ENCODE results near the gene TRMT13.

DNA sequence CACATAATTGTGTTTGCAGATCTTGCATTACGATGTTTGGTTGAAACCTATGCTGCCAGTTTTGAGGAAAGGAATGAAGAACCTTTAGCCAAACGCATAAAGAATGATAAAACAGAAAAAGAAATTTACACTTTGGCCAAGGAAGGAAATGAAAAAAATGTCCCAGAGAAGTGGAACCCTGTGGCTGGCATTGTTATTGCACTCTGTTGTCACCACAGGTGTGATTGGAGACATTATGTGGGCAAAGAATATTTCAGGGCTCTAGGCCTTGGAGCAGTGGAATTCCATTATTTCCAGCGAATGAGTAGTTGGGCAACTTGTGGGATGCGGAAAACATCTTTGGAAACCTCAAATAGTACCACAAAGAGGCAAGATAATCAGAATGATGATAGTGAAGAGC, 14.9 kb downstream of the TRMT13 start:
- TF ChIP-seq, protein P1, sequence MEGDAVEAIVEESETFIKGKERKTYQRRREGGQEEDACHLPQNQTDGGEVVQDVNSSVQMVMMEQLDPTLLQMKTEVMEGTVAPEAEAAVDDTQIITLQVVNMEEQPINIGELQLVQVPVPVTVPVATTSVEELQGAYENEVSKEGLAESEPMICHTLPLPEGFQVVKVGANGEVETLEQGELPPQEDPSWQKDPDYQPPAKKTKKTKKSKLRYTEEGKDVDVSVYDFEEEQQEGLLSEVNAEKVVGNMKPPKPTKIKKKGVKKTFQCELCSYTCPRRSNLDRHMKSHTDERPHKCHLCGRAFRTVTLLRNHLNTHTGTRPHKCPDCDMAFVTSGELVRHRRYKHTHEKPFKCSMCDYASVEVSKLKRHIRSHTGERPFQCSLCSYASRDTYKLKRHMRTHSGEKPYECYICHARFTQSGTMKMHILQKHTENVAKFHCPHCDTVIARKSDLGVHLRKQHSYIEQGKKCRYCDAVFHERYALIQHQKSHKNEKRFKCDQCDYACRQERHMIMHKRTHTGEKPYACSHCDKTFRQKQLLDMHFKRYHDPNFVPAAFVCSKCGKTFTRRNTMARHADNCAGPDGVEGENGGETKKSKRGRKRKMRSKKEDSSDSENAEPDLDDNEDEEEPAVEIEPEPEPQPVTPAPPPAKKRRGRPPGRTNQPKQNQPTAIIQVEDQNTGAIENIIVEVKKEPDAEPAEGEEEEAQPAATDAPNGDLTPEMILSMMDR (IDR thresholded peaks at IDR 0.05) = no peak
- no peak for TF ChIP-seq POLR2A (IDR thresholded peaks at IDR 0.05)

Measured in uterus (tissue), 2 donors.